NCI-H2029 treated with DMSO at 0.1 percent for 48 hours (cell line): ENCODE data around the gene GTF2IRD2.
"Not testable (repeated sequence)": the region's sequence is repeated elsewhere in the genome, so short reads cannot be mapped to it uniquely, and the experiment has no call there.

Experiments
- DNase-seq: peaks from one replicate; lab custom pipeline; 2025; lab: John Stamatoyannopoulos, UW

Gene GTF2IRD2

GRCh38 chr7:74788369-74789150, 62.8 kb downstream of the GTF2IRD2 start:
- peak; percentile 17 for DNase-seq

- DNase-seq: not testable (repeated sequence)
Observed at GRCh38 chr7:74783595-74783994, 67.8 kb downstream of the GTF2IRD2 start.

- not testable (repeated sequence) for DNase-seq
Observed at GRCh38 chr7:74781746-74782145, 69.7 kb downstream of the GTF2IRD2 start.

GRCh38 chr7:74779053-74779452, 72.4 kb downstream of the GTF2IRD2 start:
- DNase-seq: not testable (repeated sequence)

GRCh38 chr7:74775111-74775510, 76.3 kb downstream of the GTF2IRD2 start:
- not testable (repeated sequence) for DNase-seq

GRCh38 chr7:74773760-74774750, 77.3 kb downstream of the GTF2IRD2 start, which contains the start of gene NCF1:
TSS of gene NCF1 (plus strand) at chr7:74774011. CDS start at chr7:74774032, 21 bp downstream.
- DNase-seq: not testable (repeated sequence)

GRCh38 chr7:74772093-74772492, 79.3 kb downstream of the GTF2IRD2 start:
- DNase-seq: not testable (repeated sequence)

GRCh38 chr7:74770062-74770461, 81.3 kb downstream of the GTF2IRD2 start:
- not testable (repeated sequence) for DNase-seq

GRCh38 chr7:74766991-74767390, 84.4 kb downstream of the GTF2IRD2 start:
- not testable (repeated sequence) for DNase-seq

GRCh38 chr7:74766509-74766908, 84.9 kb downstream of the GTF2IRD2 start:
- not testable (repeated sequence) for DNase-seq

- not testable (repeated sequence) for DNase-seq
Observed at GRCh38 chr7:74765205-74765918, 86.0 kb downstream of the GTF2IRD2 start.

- DNase-seq: not testable (repeated sequence)
Observed at GRCh38 chr7:74758982-74759381, 92.4 kb downstream of the GTF2IRD2 start.

- not testable (repeated sequence) for DNase-seq
Observed at GRCh38 chr7:74758268-74758667, 93.1 kb downstream of the GTF2IRD2 start.

- not testable (repeated sequence) for DNase-seq
Observed at GRCh38 chr7:74756673-74757072, 94.7 kb downstream of the GTF2IRD2 start.

- DNase-seq: not testable (repeated sequence)
Observed at GRCh38 chr7:74753921-74754482, 97.4 kb downstream of the GTF2IRD2 start.
